Measurements from ENCODE around the gene TRNP1. TPM values are rescaled to one million over a fixed set of nuclear protein-coding genes. Genes with fewer than 3 reads are reported as not detected.
"Not testable (repeated sequence)": the region's sequence is repeated elsewhere in the genome, so short reads cannot be mapped to it uniquely, and the experiment has no call there.

TRNP1 gene
- total RNA-seq, 2 donors from 2014 or later = 14.3 to 21.2 TPM

DNA sequence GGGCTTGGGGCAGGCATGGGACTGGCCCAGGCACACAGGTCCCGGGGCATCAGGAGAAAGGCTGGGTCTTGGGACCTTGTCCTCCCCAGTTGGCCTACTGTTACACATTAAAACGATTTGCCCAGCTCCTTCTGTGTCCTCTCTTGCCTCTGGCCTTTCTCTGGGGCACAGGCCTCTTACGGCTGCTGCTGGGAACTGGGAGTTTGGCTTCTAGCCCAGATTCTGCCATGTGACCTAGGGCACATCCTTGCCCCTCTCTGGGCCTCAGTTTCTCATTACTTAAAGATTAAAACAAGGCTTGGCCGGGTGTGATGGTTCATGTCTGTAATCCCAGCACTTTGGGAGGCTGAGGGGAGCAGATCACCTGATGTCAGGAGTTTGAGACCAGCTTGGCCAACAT, 47.2 kb upstream of the TRNP1 start:
- Histone ChIP-seq H3K4me1 (ENCODE audit: control insufficient read depth, insufficient read depth, low read length) (peaks cover 9% of the 10 kb centered on the region), H3K27ac (ENCODE audit: low read depth, low read length) (no peak overlapping the region), H3K9ac (ENCODE audit: extremely low read depth, low read length, poor library complexity, severe bottlenecking) (no peak overlapping the region), H3K27me3 (ENCODE audit: control insufficient read depth, insufficient read depth, low read length, poor library complexity, severe bottlenecking) (no peaks in the 10 kb centered on the region), H3K9me3 (ENCODE audit: control insufficient read depth, low read length) (no peaks in the 10 kb centered on the region), H3K36me3 (ENCODE audit: control insufficient read depth, insufficient read depth, low read length) (peaks cover 62% of the 10 kb centered on the region), H3K4me3 (ENCODE audit: low read length) (no peak overlapping the region)
- no peak for DNase-seq
- WGBS, 2 experiments (ENCODE audit: insufficient coverage in 1 of 2, insufficient read length in 1 of 2) = 91 to 96% methylated on average over 4 of the region's 4 CpGs
- H3K4me3 Mint-ChIP-seq = no peak overlapping the region
- no peaks in the 10 kb centered on the region for H3K27me3 Mint-ChIP-seq (ENCODE audit: insufficient read depth)
- H3K9me3 Mint-ChIP-seq = peaks cover 3% of the 10 kb centered on the region
- TF ChIP-seq, protein P1, sequence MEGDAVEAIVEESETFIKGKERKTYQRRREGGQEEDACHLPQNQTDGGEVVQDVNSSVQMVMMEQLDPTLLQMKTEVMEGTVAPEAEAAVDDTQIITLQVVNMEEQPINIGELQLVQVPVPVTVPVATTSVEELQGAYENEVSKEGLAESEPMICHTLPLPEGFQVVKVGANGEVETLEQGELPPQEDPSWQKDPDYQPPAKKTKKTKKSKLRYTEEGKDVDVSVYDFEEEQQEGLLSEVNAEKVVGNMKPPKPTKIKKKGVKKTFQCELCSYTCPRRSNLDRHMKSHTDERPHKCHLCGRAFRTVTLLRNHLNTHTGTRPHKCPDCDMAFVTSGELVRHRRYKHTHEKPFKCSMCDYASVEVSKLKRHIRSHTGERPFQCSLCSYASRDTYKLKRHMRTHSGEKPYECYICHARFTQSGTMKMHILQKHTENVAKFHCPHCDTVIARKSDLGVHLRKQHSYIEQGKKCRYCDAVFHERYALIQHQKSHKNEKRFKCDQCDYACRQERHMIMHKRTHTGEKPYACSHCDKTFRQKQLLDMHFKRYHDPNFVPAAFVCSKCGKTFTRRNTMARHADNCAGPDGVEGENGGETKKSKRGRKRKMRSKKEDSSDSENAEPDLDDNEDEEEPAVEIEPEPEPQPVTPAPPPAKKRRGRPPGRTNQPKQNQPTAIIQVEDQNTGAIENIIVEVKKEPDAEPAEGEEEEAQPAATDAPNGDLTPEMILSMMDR (conservative IDR thresholded peaks at IDR 0.05) = no peak
- H3K4me1 Mint-ChIP-seq = peaks cover 17% of the 10 kb centered on the region
- H3K27ac Mint-ChIP-seq = no peak overlapping the region
- H3K36me3 Mint-ChIP-seq (ENCODE audit: low read depth) = peaks cover 68% of the 10 kb centered on the region

DNA sequence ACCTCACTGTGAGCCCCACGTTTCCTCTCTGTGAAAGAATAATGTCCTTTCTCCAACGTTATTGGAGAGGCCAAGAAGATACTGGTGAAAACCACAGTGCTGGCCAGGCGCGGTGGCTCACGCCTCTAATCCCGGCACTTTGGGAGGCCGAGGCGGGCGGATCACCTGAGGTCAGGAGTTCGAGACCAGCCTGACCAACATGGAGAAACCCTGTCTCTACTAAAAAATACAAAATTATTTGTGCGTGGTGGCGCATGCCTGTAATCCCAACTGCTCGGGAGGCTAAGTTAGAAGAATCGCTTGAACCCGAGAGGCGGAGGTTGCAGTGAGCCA, 44.8 kb upstream of the TRNP1 start:
- not testable (repeated sequence) for H3K9me3 Mint-ChIP-seq; H3K4me1 ChIP-seq (ENCODE audit: control insufficient read depth, insufficient read depth, low read length); H3K27ac ChIP-seq (ENCODE audit: low read depth, low read length); H3K27me3 Mint-ChIP-seq (ENCODE audit: insufficient read depth); H3K27ac Mint-ChIP-seq; H3K27me3 ChIP-seq (ENCODE audit: control insufficient read depth, insufficient read depth, low read length, poor library complexity, severe bottlenecking); H3K4me3 Mint-ChIP-seq; DNase-seq; H3K4me3 ChIP-seq (ENCODE audit: low read length); H3K9ac ChIP-seq (ENCODE audit: extremely low read depth, low read length, poor library complexity, severe bottlenecking); H3K4me1 Mint-ChIP-seq; H3K9me3 ChIP-seq (ENCODE audit: control insufficient read depth, low read length)
- peaks cover 57% of the 10 kb centered on the region for H3K36me3 Mint-ChIP-seq (ENCODE audit: low read depth)
- H3K36me3 ChIP-seq (ENCODE audit: control insufficient read depth, insufficient read depth, low read length) = peaks cover 41% of the 10 kb centered on the region
- 96 to 97% methylated on average over 15 to 16 of the region's 16 CpGs for WGBS, 2 experiments (ENCODE audit: insufficient coverage in 1 of 2, insufficient read length in 1 of 2)

DNA sequence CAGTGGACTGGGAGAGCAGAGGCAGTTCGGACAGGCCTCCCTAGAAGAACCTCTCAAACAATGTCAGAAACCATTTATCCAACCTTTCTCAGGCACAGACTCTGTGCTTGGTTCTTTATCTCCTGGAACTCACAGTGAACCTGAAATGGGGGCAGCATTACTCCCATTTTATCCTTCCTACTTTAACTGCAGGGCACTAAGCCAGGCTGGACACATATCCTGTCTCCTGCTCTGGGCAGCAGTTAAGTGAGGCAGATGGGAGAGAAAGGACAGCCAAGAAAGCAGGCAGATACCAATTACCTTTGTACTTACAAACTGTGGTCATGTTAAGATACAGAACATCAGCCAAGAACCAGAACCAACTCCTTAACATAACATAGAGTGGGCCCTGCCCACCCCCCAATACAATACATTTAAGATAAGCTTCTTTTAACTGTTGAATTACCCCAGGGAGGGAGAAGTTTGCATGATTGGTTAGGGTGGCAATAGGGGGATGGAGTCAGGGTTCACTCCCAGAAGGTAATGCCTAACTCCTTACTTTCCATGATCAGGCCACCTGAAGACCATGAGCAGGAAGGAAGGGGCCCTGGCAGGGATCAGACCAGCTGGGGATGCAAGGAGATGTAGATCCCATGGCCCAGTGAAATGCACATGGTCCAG, 44.1 kb upstream of the TRNP1 start:
- H3K36me3 ChIP-seq (ENCODE audit: control insufficient read depth, insufficient read depth, low read length) = peaks cover 35% of the 10 kb centered on the region
- Mint-ChIP-seq H3K27ac (peak overlapping the region; percentile 61), H3K27me3 (ENCODE audit: insufficient read depth) (no peaks in the 10 kb centered on the region), H3K4me3 (no peak overlapping the region), H3K36me3 (ENCODE audit: low read depth) (peaks cover 56% of the 10 kb centered on the region), H3K4me1 (peaks cover 5% of the 10 kb centered on the region), H3K9me3 (no peaks in the 10 kb centered on the region)
- no peak overlapping the region for H3K27ac ChIP-seq (ENCODE audit: low read depth, low read length)
- H3K9ac ChIP-seq (ENCODE audit: extremely low read depth, low read length, poor library complexity, severe bottlenecking) = no peak overlapping the region
- no peaks in the 10 kb centered on the region for H3K9me3 ChIP-seq (ENCODE audit: control insufficient read depth, low read length)
- DNase-seq = no peak
- TF ChIP-seq, protein P1 (conservative IDR thresholded peaks at IDR 0.05) = no peak
- H3K4me3 ChIP-seq (ENCODE audit: low read length) = no peak overlapping the region
- H3K4me1 ChIP-seq (ENCODE audit: control insufficient read depth, insufficient read depth, low read length) = no peaks in the 10 kb centered on the region
- 87% methylated on average over 1 of the region's 1 CpG; no CpG with 5 or more reads in 1 of the 2 experiments for WGBS, 2 experiments (ENCODE audit: insufficient coverage in 1 of 2, insufficient read length in 1 of 2)
- H3K27me3 ChIP-seq (ENCODE audit: control insufficient read depth, insufficient read depth, low read length, poor library complexity, severe bottlenecking) = no peaks in the 10 kb centered on the region

DNA sequence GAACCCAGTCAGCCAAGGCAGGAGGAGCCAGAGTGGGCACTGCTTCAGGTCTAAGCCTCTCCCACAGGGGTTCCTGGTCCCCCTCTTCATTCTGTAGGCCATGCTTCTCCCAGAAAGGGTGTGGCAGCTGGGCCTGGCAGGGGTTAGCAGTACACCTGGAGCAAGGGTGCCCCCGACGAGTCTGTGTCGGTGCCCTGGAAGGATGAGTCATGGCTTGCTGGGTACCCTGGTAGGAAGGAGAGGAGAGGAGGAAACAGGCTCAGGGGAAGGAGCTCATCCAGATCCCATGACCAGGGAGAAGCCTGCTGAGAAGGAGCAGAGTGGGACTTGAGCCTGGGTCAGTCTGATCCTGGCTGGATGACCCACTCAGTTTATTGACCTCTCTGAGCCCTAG, 43.6 kb upstream of the TRNP1 start:
- Histone ChIP-seq H3K4me3 (ENCODE audit: low read length) (no peak overlapping the region), H3K9ac (ENCODE audit: extremely low read depth, low read length, poor library complexity, severe bottlenecking) (no peak overlapping the region), H3K27me3 (ENCODE audit: control insufficient read depth, insufficient read depth, low read length, poor library complexity, severe bottlenecking) (no peaks in the 10 kb centered on the region), H3K9me3 (ENCODE audit: control insufficient read depth, low read length) (no peaks in the 10 kb centered on the region), H3K36me3 (ENCODE audit: control insufficient read depth, insufficient read depth, low read length) (peaks cover 34% of the 10 kb centered on the region), H3K4me1 (ENCODE audit: control insufficient read depth, insufficient read depth, low read length) (no peaks in the 10 kb centered on the region), H3K27ac (ENCODE audit: low read depth, low read length) (no peak overlapping the region)
- Mint-ChIP-seq H3K4me1 (peaks cover 5% of the 10 kb centered on the region), H3K4me3 (no peak overlapping the region), H3K36me3 (ENCODE audit: low read depth) (peaks cover 52% of the 10 kb centered on the region), H3K9me3 (no peaks in the 10 kb centered on the region), H3K27ac (peak overlapping the region; percentile 61), H3K27me3 (ENCODE audit: insufficient read depth) (no peaks in the 10 kb centered on the region)
- no peak for DNase-seq
- TF ChIP-seq, protein P1 (conservative IDR thresholded peaks at IDR 0.05) = no peak
- WGBS, 2 experiments (ENCODE audit: insufficient coverage in 1 of 2, insufficient read length in 1 of 2) = 94 to 100% methylated on average over 2 to 3 of the region's 3 CpGs

All from endodermal cell (in vitro differentiated cells).